Mesendoderm (in vitro differentiated cells): ENCODE measurements around the gene GDPD5.

Source experiments
- DNase-seq: peaks from one replicate; pipeline ENCODE4 v3.0.0; 2013
- H2AK5ac ChIP-seq: 2 replicates; pipeline ENCODE4 v1.6.1; 2013; ENCODE audit warnings: low read length, inconsistent platforms
- H2BK120ac ChIP-seq: 2 replicates; pipeline ENCODE4 v1.6.1; 2013; ENCODE audit warnings: low read depth, mild to moderate bottlenecking, low read length, moderate library complexity, mixed read lengths
- H2BK15ac ChIP-seq: replicated peaks from 2 replicates; pipeline ENCODE4 v1.6.1; 2013; ENCODE audit warnings: low read depth, mild to moderate bottlenecking, moderate library complexity
- H2BK5ac ChIP-seq: 2 replicates; pipeline ENCODE4 v1.6.1; 2013; ENCODE audit warnings: low read length, inconsistent platforms
- H3K18ac ChIP-seq: 2 replicates; pipeline ENCODE4 v1.6.1; 2013; ENCODE audit warnings: mild to moderate bottlenecking, low read length, mixed read lengths
- H3K23ac ChIP-seq: one replicate; pipeline ENCODE4 v1.6.1; 2013; ENCODE audit warnings: low read length
- H3K27ac ChIP-seq: 2 replicates; pipeline ENCODE4 v1.5.1; 2013; ENCODE audit warnings: low read depth, mild to moderate bottlenecking, inconsistent platforms, low read length, moderate library complexity
- H3K27me3 ChIP-seq: 2 replicates; pipeline ENCODE4 v1.6.1; 2013; ENCODE audit warnings: low read length, control low read depth, mild to moderate bottlenecking, inconsistent platforms; ENCODE audit not compliant: insufficient read depth, poor library complexity
- H3K36me3 ChIP-seq: 2 replicates; pipeline ENCODE4 v1.6.1; 2013; ENCODE audit warnings: low read length, inconsistent platforms; ENCODE audit not compliant: control insufficient read depth, insufficient read depth
- H3K4ac ChIP-seq: one replicate; pipeline ENCODE4 v1.6.1; 2013; ENCODE audit warnings: low read depth, mild to moderate bottlenecking, low read length, moderate library complexity
- H3K4me1 ChIP-seq: 2 replicates; pipeline ENCODE4 v1.6.1; 2013; ENCODE audit warnings: low read depth, low read length, inconsistent platforms; ENCODE audit not compliant: control insufficient read depth
- H3K4me2 ChIP-seq: 2 replicates; pipeline ENCODE4 v1.6.1; 2013; ENCODE audit warnings: low read length
- H3K4me3 ChIP-seq: 2 replicates; pipeline ENCODE4 v1.5.1; 2013; ENCODE audit warnings: mild to moderate bottlenecking, low read length
- H3K56ac ChIP-seq: one replicate; pipeline ENCODE4 v1.6.1; 2013; ENCODE audit warnings: low read length
- H3K79me1 ChIP-seq: 2 replicates; pipeline ENCODE4 v1.6.1; 2013; ENCODE audit warnings: low read length, inconsistent platforms
- H3K79me2 ChIP-seq: 2 replicates; pipeline ENCODE4 v1.6.1; 2013; ENCODE audit warnings: mild to moderate bottlenecking, low read length; ENCODE audit not compliant: control insufficient read depth, insufficient read depth
- H3K9ac ChIP-seq: 2 replicates; pipeline ENCODE4 v1.6.1; 2013; ENCODE audit warnings: low read length, inconsistent platforms
- H4K5ac ChIP-seq: one replicate; pipeline ENCODE4 v1.6.1; 2013; ENCODE audit warnings: low read length
- H4K8ac ChIP-seq: one replicate; pipeline ENCODE4 v1.6.1; 2013; ENCODE audit warnings: low read depth, mild to moderate bottlenecking, control low read depth, low read length, moderate library complexity
- WGBS: extraction: QIAGEN DNeasy Blood & Tissue Kit; methylation state at CpG from one replicate; pipeline ENCODE4 v1.1.7; 2013; ENCODE audit warnings: low lambda C conversion rate, missing lambda C conversion rate; ENCODE audit not compliant: insufficient coverage; ENCODE audit errors: extremely low coverage; 5-methylcytosine and 5-hydroxymethylcytosine counted together

The GDPD5 gene

DNA sequence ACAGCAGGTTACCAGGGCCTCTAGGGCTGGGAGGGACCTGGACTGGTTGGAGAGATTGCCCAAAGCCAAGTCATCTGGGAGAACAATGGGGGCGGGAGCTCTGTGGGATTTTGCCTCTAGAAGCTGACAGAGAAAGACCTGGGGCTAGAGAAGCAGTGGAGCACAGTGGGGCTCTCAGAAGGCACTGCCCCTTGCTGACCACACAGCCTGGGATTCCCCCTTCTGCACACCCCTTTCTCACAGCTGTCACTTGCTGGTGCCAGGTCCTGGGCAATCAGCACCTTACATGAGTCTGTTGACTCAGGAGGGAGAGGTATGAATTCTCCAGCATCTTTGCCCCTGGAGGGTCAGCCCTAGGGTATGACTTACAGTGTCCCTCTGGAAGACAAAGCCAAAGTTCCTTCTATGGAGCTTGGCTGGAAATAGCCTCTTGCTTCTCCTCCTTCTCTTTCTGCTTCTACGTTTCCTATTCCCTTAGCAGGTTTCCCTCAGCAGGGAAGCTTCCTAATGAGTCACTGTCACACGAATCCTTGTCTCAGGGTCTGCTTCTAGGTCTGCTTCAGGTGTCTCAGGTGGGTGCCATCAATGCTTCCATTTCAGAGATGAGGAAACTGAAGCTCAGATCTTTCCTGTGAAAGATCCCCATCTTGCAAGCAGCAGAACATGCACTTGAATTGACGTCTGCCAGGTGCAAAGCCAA lies 27.0 kb downstream of the GDPD5 start:
- no peak overlapping the region for H2AK5ac ChIP-seq
- H3K4me1 ChIP-seq = no peaks in the 10 kb centered on the region
- H2BK5ac ChIP-seq = no peak overlapping the region
- no peak overlapping the region for H2BK15ac ChIP-seq
- no peak overlapping the region for H3K4ac ChIP-seq
- H3K36me3 ChIP-seq = no peaks in the 10 kb centered on the region
- no peaks in the 10 kb centered on the region for H3K79me1 ChIP-seq
- no peak overlapping the region for H3K23ac ChIP-seq
- no peak overlapping the region for H4K8ac ChIP-seq
- no peak overlapping the region for H2BK120ac ChIP-seq
- H3K9ac ChIP-seq = no peak overlapping the region
- no peak overlapping the region for H4K5ac ChIP-seq
- H3K79me2 ChIP-seq = no peaks in the 10 kb centered on the region
- no peaks in the 10 kb centered on the region for H3K27me3 ChIP-seq
- no peak overlapping the region for H3K18ac ChIP-seq
- H3K56ac ChIP-seq = no peak overlapping the region
- H3K4me2 ChIP-seq = no peak overlapping the region
- no peak overlapping the region for H3K4me3 ChIP-seq
- no CpG with 5 or more reads among the region's 4 CpGs for WGBS
- no peak overlapping the region for H3K27ac ChIP-seq
- peak; percentile 49 for DNase-seq

DNA sequence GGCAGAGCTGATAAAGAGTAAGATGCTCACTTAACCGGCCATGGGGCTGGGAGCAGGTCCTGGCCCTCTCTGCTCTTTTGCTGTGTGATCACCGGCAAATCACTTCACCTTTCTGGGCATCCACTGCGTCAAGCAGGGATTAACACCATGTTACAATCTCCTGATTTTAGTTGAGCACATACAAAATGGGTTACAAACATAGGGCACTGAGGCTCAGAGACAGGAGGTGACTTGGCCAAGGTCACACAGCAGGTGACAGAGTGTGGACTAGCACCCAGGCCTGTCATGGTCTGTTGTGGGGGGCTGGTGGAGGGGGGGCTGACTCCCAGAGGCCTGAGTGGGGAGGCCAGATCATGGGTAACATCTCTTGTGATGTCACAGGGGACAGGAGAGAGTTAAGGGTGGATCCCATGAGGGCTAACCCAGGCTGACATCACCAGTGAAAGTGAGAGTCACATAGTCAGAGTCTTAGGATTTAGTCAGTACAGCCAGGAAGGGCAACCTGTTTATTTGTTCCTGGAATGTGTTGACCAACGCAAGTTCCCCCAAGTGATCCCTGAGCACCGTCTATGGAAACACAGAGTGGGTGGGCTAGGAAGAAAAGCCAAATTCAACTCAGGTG lies 27.8 kb downstream of the GDPD5 start:
- Histone ChIP-seq H3K56ac (no peak overlapping the region), H4K5ac (no peak overlapping the region), H3K9ac (no peak overlapping the region), H3K27me3 (no peaks in the 10 kb centered on the region), H3K18ac (no peak overlapping the region), H3K36me3 (no peaks in the 10 kb centered on the region), H3K4me3 (no peak overlapping the region), H4K8ac (no peak overlapping the region), H2BK120ac (no peak overlapping the region), H3K79me1 (no peaks in the 10 kb centered on the region), H3K27ac (no peak overlapping the region), H2BK5ac (no peak overlapping the region), H2AK5ac (no peak overlapping the region), H3K4me1 (no peaks in the 10 kb centered on the region), H2BK15ac (no peak overlapping the region), H3K4me2 (no peak overlapping the region), H3K23ac (no peak overlapping the region), H3K4ac (no peak overlapping the region), H3K79me2 (no peaks in the 10 kb centered on the region)
- WGBS = no CpG with 5 or more reads among the region's 5 CpGs
- no peak for DNase-seq

DNA sequence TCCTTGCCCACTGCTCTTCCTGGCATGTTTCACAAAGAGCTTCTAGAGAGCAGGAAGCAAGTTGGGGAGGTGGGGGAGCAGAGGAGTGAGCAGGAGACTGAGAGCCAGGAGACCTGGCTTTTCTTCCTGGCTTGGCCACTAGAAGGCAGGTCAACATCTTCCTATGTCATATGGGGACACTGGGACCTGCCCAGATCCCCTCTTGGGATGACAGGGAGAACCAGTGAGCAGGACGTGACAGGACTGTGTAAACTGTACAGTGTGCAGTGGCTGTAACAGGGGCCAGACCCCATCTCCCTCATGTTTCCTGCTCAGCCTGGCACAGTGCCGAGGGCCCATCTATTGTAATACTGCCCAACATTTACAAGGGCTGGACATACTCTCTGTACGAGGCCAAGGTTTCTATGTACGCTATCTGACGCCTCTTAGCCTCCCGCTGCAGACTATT lies 29.4 kb downstream of the GDPD5 start:
- Histone ChIP-seq H3K36me3 (no peaks in the 10 kb centered on the region), H3K23ac (no peak overlapping the region), H3K79me1 (no peaks in the 10 kb centered on the region), H3K18ac (no peak overlapping the region), H3K4ac (no peak overlapping the region), H2AK5ac (no peak overlapping the region), H3K4me1 (no peaks in the 10 kb centered on the region), H4K8ac (no peak overlapping the region), H4K5ac (no peak overlapping the region), H3K27me3 (no peaks in the 10 kb centered on the region), H2BK15ac (no peak overlapping the region), H3K27ac (no peak overlapping the region), H3K4me2 (no peak overlapping the region), H3K56ac (peak overlapping the region; percentile 57), H3K4me3 (no peak overlapping the region), H2BK5ac (no peak overlapping the region), H3K9ac (no peak overlapping the region), H2BK120ac (no peak overlapping the region), H3K79me2 (no peaks in the 10 kb centered on the region)
- peak; percentile 79 for DNase-seq
- no CpG with 5 or more reads among the region's 6 CpGs for WGBS

DNA sequence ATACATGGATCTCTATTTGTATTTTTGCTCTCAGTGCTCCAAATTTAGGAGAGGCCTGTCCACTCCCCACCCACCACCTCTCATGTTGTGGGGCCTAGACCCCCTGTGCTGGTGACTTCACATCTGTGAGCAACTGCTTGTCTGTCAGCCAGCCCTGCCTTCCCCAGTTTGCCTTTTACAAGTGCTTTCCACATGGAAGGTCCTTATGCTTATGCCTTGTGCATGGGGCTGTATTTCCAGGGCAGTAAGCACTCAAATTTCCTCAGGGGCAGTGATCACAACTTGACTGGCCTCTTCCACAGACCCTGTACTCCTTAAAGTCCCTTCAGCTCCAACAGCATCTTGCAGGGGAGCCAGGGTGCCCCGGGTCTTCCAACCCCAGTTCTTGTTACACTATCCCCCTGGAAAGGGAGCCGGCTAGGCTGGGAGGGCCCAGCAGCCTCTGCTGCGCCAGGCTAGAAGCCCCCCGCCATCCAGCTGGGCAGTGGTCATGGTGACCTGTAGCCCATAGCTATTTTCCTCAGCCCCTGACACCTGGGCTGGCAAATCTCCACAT lies 29.9 kb downstream of the GDPD5 start:
- Histone ChIP-seq H3K4ac (no peak overlapping the region), H3K27me3 (no peaks in the 10 kb centered on the region), H2AK5ac (no peak overlapping the region), H2BK15ac (no peak overlapping the region), H3K27ac (no peak overlapping the region), H3K79me2 (no peaks in the 10 kb centered on the region), H3K4me2 (no peak overlapping the region), H3K56ac (peak overlapping the region; percentile 57), H3K36me3 (no peaks in the 10 kb centered on the region), H3K18ac (no peak overlapping the region), H3K9ac (no peak overlapping the region), H2BK120ac (no peak overlapping the region), H3K79me1 (no peaks in the 10 kb centered on the region), H2BK5ac (no peak overlapping the region), H3K23ac (no peak overlapping the region), H4K5ac (no peak overlapping the region), H3K4me3 (no peak overlapping the region), H3K4me1 (peaks cover 3% of the 10 kb centered on the region), H4K8ac (no peak overlapping the region)
- DNase-seq = no peak
- no CpG with 5 or more reads among the region's 4 CpGs for WGBS

GRCh38 chr11:75493626-75494025 lies 32.1 kb downstream of the GDPD5 start:
- no peak overlapping the region for H2BK5ac ChIP-seq
- peaks cover 5% of the 10 kb centered on the region for H3K4me1 ChIP-seq
- H2BK15ac ChIP-seq = no peak overlapping the region
- no peak overlapping the region for H3K4ac ChIP-seq
- H3K23ac ChIP-seq = no peak overlapping the region
- H4K5ac ChIP-seq = no peak overlapping the region
- no peak overlapping the region for H2BK120ac ChIP-seq
- no peaks in the 10 kb centered on the region for H3K36me3 ChIP-seq
- no CpG with 5 or more reads among the region's 3 CpGs for WGBS
- H4K8ac ChIP-seq = no peak overlapping the region
- H3K4me3 ChIP-seq = no peak overlapping the region
- H2AK5ac ChIP-seq = no peak overlapping the region
- H3K79me1 ChIP-seq = no peaks in the 10 kb centered on the region
- no peak overlapping the region for H3K9ac ChIP-seq
- no peak overlapping the region for H3K18ac ChIP-seq
- H3K27ac ChIP-seq = no peak overlapping the region
- no peaks in the 10 kb centered on the region for H3K79me2 ChIP-seq
- H3K27me3 ChIP-seq = no peaks in the 10 kb centered on the region
- DNase-seq = no peak
- H3K56ac ChIP-seq = no peak overlapping the region
- H3K4me2 ChIP-seq = no peak overlapping the region
